Bronchial epithelial cell (primary cell): Measurements from ENCODE around the gene TNK2. TPM values are rescaled to one million over a fixed set of nuclear protein-coding genes. Genes with fewer than 3 reads are reported as not detected.
"Not testable (repeated sequence)": the region's sequence is repeated elsewhere in the genome, so short reads cannot be mapped to it uniquely, and the experiment has no call there.

Source experiments
- DNase-seq: peaks from one replicate; pipeline ENCODE4 v3.0.0-alpha.2; 2010; ENCODE audit warnings: low read depth
- FAIRE-seq: peaks from 2 replicates; lab custom pipeline; 2011; peaks lifted over from hg19 to GRCh38; lab: Jason Lieb, UNC
- H3K27me3 ChIP-seq: 2 replicates; pipeline ENCODE4 v1.5.1; 2011; ENCODE audit warnings: low read length; ENCODE audit not compliant: control insufficient read depth, insufficient read depth
- H3K36me3 ChIP-seq: 2 replicates; pipeline ENCODE4 v1.5.1; 2011; ENCODE audit warnings: low read length; ENCODE audit not compliant: control insufficient read depth, insufficient read depth
- H3K4me3 ChIP-seq: 2 replicates; pipeline ENCODE4 v1.5.1; 2011; ENCODE audit warnings: mild to moderate bottlenecking, low read depth, low read length, control low read depth
- CTCF ChIP-seq: IDR thresholded peaks from 2 replicates; pipeline ENCODE4 v1.5.1; 2011; ENCODE audit warnings: mild to moderate bottlenecking, moderate library complexity, low read length, control low read depth, inconsistent platforms; ENCODE audit not compliant: insufficient read depth, severe bottlenecking
- total RNA-seq: library from RNA; depleted of rRNA; stranded (reverse); fragments of >200 nt; gene quantifications from 2 replicates; pipeline ENCODE4 v1.2.1, GENCODE V29; 2014

The TNK2 gene
- total RNA-seq, 1 donor from 2014 or later: 6.3 TPM

DNA sequence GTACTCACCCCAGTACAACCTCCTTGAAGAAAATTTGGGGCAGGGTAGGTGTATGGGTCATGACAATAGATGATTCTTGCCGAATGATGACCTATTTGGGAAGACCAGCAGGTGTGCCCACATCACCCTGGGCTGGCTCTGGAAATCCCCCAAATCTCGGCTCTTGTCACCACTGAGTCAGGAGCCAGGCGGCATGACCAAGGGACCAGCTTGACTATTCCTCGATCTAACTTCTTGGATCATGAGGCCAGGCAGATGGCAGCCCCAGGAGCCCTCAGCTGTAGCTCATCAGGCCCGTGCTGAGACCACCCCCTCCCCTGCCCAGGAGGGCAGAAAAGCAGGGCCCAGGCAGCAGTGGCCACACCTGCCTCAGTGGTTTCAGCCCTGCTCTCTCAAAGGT, 87.5 kb downstream of the TNK2 start:
- FAIRE-seq: no peak
- no peak for DNase-seq
- peaks cover 2% of the 10 kb centered on the region for H3K27me3 ChIP-seq
- H3K36me3 ChIP-seq: no peaks in the 10 kb centered on the region
- TF ChIP-seq CTCF: no peak
- no peak overlapping the region for H3K4me3 ChIP-seq

DNA sequence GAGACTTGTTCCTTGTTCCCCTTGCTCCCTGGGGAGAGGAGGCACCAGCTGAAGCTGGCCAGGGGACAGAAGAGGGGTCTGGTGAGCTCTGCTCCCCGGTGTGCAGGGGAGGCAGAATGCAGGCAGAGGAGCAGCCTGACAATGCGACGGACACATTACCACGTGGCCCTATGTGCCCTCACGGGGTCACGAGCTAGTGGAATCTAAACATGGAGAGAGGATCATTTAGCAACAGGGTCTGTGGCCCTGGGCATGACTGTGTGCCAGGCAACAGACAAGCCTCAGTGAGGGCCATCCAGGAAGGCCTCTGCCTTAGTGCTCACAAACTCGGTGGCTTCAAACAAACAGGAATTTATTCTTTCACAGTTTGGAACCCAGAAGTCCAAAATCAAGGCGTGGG, 88.2 kb downstream of the TNK2 start:
- no peak for DNase-seq
- Histone ChIP-seq H3K4me3 (no peak overlapping the region), H3K36me3 (no peaks in the 10 kb centered on the region), H3K27me3 (peaks cover 2% of the 10 kb centered on the region)
- FAIRE-seq: peak; percentile 23
- no peak for TF ChIP-seq CTCF

- DNase-seq: no peak
- no peak overlapping the region for H3K4me3 ChIP-seq
- no peak for TF ChIP-seq CTCF
- H3K36me3 ChIP-seq: no peaks in the 10 kb centered on the region
- H3K27me3 ChIP-seq: peaks cover 2% of the 10 kb centered on the region
- no peak for FAIRE-seq
These were observed 90.0 kb downstream of the TNK2 start for GRCh38 chr3:195818301-195818700.

- no peak overlapping the region for H3K4me3 ChIP-seq
- H3K36me3 ChIP-seq: no peaks in the 10 kb centered on the region
- DNase-seq: no peak
- FAIRE-seq: no peak
- no peak for TF ChIP-seq CTCF
- H3K27me3 ChIP-seq: peaks cover 2% of the 10 kb centered on the region
These were observed 90.7 kb downstream of the TNK2 start for GRCh38 chr3:195817578-195818135.

- DNase-seq, FAIRE-seq, H3K36me3 ChIP-seq, H3K27me3 ChIP-seq, H3K4me3 ChIP-seq: not testable (repeated sequence)
These were observed 92.0 kb downstream of the TNK2 start for GRCh38 chr3:195816276-195816913.

DNA sequence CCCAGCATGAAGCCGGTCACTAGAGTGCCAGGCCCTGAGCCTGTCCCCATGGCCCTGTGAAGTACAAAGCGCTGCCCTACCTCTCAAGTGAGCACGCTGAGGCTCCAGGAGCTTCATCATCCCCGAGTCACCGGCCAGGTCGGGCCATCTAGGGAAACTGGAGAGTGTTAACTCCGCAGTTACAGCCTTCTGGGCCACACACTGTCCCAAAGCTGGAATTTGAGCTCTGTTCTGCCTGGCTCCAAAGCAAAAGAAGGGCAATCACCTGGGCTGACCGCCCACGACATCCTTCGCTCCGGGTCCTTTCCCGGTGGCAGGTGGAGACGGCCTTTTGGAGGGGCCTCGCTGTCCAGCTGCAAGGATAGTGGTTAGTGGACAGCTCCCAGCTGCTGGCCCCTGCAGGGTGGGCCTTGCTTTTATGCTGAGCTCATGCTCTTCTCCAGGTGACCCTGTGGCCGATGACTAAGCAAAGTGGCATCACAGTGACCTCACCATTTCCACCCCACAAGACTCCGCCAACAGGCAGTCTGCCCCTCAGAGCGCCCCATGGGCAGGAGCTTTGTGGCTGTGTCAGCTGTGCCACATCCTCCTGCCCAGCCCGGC, 93.1 kb downstream of the TNK2 start:
- Histone ChIP-seq H3K4me3 (no peak overlapping the region), H3K36me3 (no peaks in the 10 kb centered on the region)
- no peak for DNase-seq

More for the DNA sequence above, 93.1 kb downstream of the TNK2 start:
- peaks cover 8% of the 10 kb centered on the region for H3K27me3 ChIP-seq
- TF ChIP-seq CTCF: no peak
- FAIRE-seq: no peak
